Measurements from ENCODE around the gene IDI1.

IDI1 gene

DNA sequence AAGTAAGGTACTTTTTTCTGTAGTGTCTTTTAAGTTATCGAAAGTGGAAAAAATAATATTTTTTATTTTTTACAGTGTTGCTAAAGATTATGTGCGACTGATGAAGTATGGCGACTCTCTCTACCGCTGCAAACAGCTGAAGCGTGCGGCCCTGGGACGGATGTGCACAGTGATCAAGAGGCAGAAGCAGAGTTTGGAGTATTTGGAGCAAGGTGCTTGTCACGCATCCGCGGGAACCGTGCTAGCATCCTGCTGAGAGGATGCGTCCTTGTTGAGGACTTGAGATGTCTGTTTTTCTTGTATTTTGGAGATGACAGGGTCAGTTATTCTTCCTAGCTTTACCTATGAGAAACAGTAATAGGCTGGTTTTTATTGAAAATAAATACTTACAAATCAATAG is 52.9 kb downstream of the IDI1 start:
- no peak for DNase-seq (ENCODE audit: low read depth in 3 of 3, low spot score in 1 of 3)

DNA sequence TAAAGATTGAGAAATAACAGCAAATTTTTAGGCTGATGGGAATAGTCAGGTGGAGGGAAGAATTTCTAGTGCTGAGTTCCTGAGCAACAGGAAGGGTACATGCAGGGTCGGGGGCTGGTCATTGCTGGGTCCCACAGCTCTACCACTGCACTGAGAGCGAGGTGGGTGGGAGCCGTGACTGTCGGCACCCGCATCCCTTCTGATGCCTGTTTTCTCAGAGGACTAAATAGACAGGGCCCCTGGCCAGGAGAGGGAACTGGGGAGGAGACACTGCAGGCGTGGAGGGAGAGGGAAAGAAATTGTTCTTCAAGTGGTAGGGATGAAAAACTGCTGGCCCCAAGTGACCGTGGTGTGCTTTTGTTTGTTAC is 53.4 kb downstream of the IDI1 start:
- DNase-seq (ENCODE audit: low read depth in 3 of 3, low spot score in 1 of 3), result no peak

GRCh38 chr10:994836-995558 is 53.9 kb downstream of the IDI1 start:
- DNase-seq (ENCODE audit: low read depth in 3 of 3, low spot score in 1 of 3), result no peak

DNA sequence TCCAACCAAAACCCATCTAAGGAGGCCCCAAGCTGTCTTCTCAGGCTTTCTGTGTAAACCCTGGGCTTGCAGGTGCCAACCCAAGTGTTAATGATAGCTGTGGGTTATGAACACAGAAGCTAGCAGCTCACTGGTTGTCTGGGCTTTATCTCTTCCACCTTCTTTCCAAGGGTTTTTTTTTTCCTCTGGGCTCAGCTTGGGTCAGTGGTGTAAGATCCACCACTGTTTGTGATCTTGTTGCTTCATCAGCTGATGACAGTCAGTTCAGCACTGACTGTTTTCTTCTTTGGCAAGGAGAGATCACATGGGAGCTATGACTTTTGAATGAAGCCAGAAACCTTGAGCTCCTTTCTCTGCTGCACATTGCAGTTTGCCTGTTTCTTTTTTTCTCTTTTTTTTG is 56.0 kb downstream of the IDI1 start:
- DNase-seq (ENCODE audit: low read depth in 3 of 3, low spot score in 1 of 3), result no peak

DNA sequence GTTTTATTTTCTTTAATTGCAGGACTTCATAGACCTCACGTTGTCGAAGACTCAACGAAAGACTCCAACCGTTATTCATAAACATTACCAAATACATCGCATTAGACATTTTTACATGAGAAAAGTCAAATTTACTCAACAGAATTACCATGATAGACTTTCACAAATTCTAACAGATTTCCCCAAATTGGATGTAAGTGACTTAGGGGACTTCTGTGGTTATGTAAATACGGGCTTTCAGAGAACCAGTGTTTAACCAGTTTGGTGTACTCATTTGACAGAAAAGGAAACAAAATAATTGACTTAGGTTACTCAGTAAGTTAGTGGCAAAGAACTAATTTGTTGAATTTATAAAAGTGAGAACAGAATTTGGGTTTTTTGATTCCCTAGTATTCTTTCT is 56.5 kb downstream of the IDI1 start:
- DNase-seq (ENCODE audit: low read depth in 3 of 3, low spot score in 1 of 3), result no peak

DNA sequence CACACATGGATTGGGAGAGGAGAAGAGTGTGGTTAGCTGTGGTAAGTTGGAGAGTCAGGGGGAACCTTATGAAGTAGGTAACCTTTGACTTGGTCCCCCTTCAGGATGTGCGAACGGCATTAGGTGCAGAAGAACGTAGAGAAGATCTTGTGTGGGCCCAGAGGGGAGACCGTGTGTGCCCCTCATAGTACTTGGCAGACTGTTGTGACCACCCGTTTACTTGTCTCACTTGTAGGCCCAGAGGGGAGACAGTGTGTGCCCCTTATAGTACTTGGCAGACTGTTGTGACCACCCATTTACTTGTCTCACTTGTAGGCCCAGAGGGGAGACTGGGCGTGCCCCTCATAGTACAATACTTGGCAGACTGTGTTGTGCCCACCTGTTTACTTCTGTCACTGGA is 58.1 kb downstream of the IDI1 start:
- no peak for DNase-seq (ENCODE audit: low read depth in 3 of 3, low spot score in 1 of 3)
